Hepatocyte (in vitro differentiated cells): Measurements from ENCODE around the gene TBC1D20. TPM values are rescaled to one million over a fixed set of nuclear protein-coding genes. Genes with fewer than 3 reads are reported as not detected.

Experiments used
- DNase-seq: peaks from one replicate; pipeline ENCODE4 v3.0.0-alpha.2; 2016; ENCODE audit warnings: low spot score
- H2AFZ ChIP-seq: fragments of 200-600 bp; sonication (generic); 2 replicates; pipeline ENCODE4 v1.6.0; 2016; ENCODE audit warnings: antibody characterized with exemption, mild to moderate bottlenecking
- H3K27ac ChIP-seq: fragments of 200-600 bp; sonication (generic); 2 replicates; pipeline ENCODE4 v1.5.1; 2016; ENCODE audit warnings: mild to moderate bottlenecking
- H3K27me3 ChIP-seq: fragments of 200-600 bp; sonication (generic); 2 replicates; pipeline ENCODE4 v1.6.1; 2016
- H3K36me3 ChIP-seq: fragments of 200-600 bp; sonication (generic); replicated peaks from 2 replicates; pipeline ENCODE4 v1.5.1; 2016; ENCODE audit warnings: low read depth; ENCODE audit not compliant: insufficient read depth
- H3K4me1 ChIP-seq: fragments of 200-600 bp; sonication (generic); 2 replicates; pipeline ENCODE4 v1.5.1; 2016; ENCODE audit warnings: mild to moderate bottlenecking, moderate library complexity; ENCODE audit not compliant: insufficient read depth
- H3K4me2 ChIP-seq: fragments of 200-600 bp; sonication (generic); 2 replicates; pipeline ENCODE4 v1.6.0; 2016
- H3K4me3 ChIP-seq: fragments of 200-600 bp; sonication (generic); 2 replicates; pipeline ENCODE4 v1.5.1; 2016; ENCODE audit warnings: mild to moderate bottlenecking
- H3K79me2 ChIP-seq: fragments of 200-600 bp; sonication (generic); 2 replicates; pipeline ENCODE4 v1.6.0; 2017; ENCODE audit warnings: mild to moderate bottlenecking
- H3K9me2 ChIP-seq: fragments of 200-600 bp; sonication (generic); replicated peaks from 2 replicates; pipeline ENCODE4 v1.6.0; 2017; ENCODE audit warnings: mild to moderate bottlenecking; ENCODE audit not compliant: insufficient read depth
- H3K9me3 ChIP-seq: fragments of 200-600 bp; sonication (generic); 2 replicates; pipeline ENCODE4 v1.5.1; 2016; ENCODE audit warnings: low read depth, mild to moderate bottlenecking
- H4K20me1 ChIP-seq: fragments of 200-600 bp; sonication (generic); 2 replicates; pipeline ENCODE4 v1.6.0; 2016; ENCODE audit warnings: mild to moderate bottlenecking; ENCODE audit not compliant: insufficient read depth, poor library complexity, severe bottlenecking
- EZH2 ChIP-seq: fragments of 200-600 bp; sonication (generic); IDR thresholded peaks from 2 replicates; pipeline ENCODE4 v1.6.1; 2016; ENCODE audit warnings: antibody characterized with exemption, mild to moderate bottlenecking, borderline replicate concordance
- EZH2phosphoT487 ChIP-seq: fragments of 200-600 bp; sonication (generic); IDR thresholded peaks from one replicate; pipeline ENCODE4 v1.6.1; 2018; ENCODE audit warnings: antibody characterized with exemption, mild to moderate bottlenecking, low read depth, moderate library complexity; ENCODE audit not compliant: unreplicated experiment, severe bottlenecking
- WGBS: methylation state at CpG from one replicate; pipeline ENCODE4 v1.1.6; 2016; ENCODE audit warnings: low lambda C conversion rate; ENCODE audit errors: missing lambda C conversion rate; 5-methylcytosine and 5-hydroxymethylcytosine counted together
- polyA plus RNA-seq: library from polyadenylated mRNA; unstranded; fragments of >200 nt; fragmentation: Nextera tagmentation; extraction: Ambion mirVana; gene quantifications from 2 replicates; pipeline ENCODE4 v1.2.1, GENCODE V29; 2016
- total RNA-seq: library from RNA; depleted of rRNA; stranded (reverse); fragments of >200 nt; gene quantifications from 2 replicates; pipeline ENCODE4 v1.2.3, GENCODE V29; 2014
- TF ChIP-seq, protein P1 (sequence below): fragments of 200-600 bp; sonication (generic); IDR thresholded peaks from 2 replicates; pipeline ENCODE4 v1.5.1; 2016; ENCODE audit warnings: antibody characterized with exemption, mild to moderate bottlenecking; ENCODE audit not compliant: poor library complexity

Gene TBC1D20
- total and polyA plus RNA-seq, 2 experiments from 2014 or later: 32.8 to 35.8 TPM

DNA sequence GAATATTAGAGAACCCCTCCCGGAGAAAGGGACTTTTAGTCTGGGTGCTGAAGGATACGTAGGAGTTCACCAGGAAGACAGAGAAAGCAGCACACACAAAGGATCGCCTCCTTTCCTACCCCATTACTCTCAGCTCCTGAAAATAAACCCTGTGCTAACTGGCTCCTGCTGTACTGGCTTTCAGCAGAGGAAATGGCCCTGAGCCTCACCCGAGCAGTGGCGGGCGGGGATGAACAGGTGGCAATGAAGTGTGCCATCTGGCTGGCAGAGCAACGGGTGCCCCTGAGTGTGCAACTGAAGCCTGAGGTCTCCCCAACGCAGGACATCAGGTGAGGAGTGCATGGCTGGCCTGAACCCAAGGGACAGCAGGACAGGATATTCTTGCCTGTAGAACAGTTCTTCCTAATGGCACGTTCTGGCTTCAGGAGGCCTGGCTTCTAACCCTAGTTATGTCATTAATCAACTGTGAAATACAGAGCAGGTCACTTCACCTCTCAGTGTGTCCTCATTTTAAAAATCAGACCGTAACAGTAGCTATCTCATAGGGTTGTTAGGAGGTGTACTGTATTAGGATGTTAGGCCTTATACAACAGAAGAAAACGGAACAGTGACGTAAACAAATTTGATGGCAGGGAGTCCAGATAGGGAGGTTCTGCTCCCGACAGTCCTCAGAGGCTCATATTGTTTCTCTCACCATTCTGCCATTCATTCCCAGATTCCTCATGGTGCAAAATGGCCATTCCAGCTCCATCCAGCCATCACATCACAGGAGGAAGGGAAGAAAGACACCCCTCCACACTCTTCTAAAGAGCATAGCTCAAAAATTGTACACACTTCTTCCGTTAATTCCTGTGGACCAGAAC lies 52.4 kb downstream of the TBC1D20 start:
- Histone ChIP-seq H3K4me2 (peak overlapping the region; percentile 97), H3K79me2 (peaks cover 63% of the 10 kb centered on the region), H3K9me2 (no peaks in the 10 kb centered on the region), H3K27me3 (no peaks in the 10 kb centered on the region), H3K27ac (peak overlapping the region; percentile 99), H2AFZ (no peak overlapping the region), H4K20me1 (peaks cover 5% of the 10 kb centered on the region), H3K9me3 (no peaks in the 10 kb centered on the region), H3K36me3 (peaks cover 3% of the 10 kb centered on the region), H3K4me1 (peaks cover 16% of the 10 kb centered on the region), H3K4me3 (no peak overlapping the region)
- 87% methylated on average over 14 of the region's 14 CpGs for WGBS
- TF ChIP-seq EZH2phosphoT487: no peak
- no peak for TF ChIP-seq EZH2
- TF ChIP-seq, protein P1, sequence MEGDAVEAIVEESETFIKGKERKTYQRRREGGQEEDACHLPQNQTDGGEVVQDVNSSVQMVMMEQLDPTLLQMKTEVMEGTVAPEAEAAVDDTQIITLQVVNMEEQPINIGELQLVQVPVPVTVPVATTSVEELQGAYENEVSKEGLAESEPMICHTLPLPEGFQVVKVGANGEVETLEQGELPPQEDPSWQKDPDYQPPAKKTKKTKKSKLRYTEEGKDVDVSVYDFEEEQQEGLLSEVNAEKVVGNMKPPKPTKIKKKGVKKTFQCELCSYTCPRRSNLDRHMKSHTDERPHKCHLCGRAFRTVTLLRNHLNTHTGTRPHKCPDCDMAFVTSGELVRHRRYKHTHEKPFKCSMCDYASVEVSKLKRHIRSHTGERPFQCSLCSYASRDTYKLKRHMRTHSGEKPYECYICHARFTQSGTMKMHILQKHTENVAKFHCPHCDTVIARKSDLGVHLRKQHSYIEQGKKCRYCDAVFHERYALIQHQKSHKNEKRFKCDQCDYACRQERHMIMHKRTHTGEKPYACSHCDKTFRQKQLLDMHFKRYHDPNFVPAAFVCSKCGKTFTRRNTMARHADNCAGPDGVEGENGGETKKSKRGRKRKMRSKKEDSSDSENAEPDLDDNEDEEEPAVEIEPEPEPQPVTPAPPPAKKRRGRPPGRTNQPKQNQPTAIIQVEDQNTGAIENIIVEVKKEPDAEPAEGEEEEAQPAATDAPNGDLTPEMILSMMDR: no peak
- no peak for DNase-seq

DNA sequence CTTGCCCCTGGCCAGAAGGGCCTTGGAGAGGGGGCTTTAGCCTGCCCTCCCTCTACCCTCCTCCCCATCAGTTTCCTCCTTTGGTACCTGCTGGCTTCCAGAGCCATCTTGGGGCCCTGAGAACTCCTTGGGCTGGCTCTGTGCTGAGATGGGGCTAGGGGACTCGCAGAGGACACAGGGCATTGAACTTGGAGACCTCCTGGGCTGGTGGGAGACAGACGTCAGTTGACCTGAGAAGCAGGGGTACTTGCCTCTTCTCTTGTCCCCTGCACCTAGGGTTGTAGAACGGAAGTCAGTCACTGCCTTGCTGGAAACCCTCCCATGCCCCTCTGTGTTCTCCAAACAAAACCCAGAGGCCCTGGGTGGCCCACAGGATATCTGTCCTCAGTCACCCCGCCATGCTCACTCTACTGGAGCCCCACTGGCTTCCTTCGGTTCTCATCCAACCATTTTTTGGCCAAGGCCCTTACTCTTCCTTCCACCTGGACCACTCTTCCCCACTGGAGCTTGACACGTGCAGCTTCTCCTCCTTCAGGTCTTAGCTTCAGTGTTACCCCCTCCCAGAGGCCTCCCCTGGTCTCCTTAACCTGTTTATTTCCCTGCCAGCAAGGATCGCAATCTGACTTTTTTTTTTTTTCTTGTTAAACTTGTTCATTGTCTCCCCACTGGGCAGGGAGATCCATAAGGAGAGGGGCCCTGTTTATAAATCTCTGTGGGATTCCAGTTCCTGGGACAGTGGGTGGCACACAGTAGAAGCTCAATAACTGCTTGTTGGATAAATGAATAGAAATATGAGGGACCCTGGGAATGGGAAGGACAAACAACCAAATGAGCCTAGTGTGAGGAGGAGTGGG lies 53.3 kb downstream of the TBC1D20 start:
- WGBS: 21% methylated on average over 7 of the region's 7 CpGs

DNA sequence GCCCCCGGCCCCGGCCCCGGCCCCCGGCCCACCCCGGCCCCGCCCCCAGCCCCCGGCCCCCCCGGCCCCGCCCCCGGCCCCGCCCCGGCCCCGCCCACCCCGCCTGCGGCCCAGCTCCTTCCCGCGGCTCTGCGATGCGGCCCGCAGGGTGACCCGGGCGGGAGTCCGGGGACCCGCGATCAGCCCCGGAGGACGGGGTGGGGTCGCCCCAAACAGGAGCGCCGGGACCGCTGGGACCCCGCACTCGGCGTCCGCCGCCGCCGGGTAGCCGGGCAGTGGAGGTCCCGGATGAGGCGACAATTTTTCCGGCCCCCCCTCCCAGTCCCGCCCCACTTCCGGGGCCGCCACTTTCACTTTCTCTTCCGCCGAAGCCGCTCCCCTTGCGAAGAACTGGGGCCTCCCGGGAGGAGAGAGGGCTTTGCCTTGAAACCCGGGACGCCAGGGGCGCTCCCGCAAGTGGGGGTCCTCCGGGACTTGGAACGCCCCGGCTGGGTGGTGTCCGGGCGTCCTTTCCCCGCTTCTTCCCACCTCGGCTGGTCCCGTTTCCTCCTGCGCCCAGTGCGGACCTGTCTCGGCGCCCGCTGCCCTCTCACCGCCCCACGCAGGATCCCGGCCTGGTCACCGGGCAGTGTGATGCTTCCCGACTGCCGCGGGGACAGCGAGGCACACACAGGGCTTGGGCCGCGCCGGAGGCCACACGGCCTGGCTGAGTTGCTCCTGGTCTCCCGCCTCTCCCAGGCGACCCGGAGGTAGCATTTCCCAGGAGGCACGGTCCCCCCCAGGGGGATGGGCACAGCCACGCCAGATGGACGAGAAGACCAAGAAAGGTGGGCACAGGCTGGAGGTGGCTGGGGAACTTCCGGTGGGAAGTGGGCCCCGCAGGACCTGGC lies 54.1 kb downstream of the TBC1D20 start, which contains the start of gene RBCK1:
Gene RBCK1 (plus strand): TSS at position 347 of the 890 bp plus-strand sequence. CDS start 459 bp downstream, at position 806.
- Histone ChIP-seq H3K79me2 (peaks cover 48% of the 10 kb centered on the region), H3K36me3 (peaks cover 3% of the 10 kb centered on the region), H3K4me1 (peaks cover 16% of the 10 kb centered on the region), H3K4me2 (peak within 1 kb of the TSS; percentile 97), H3K27ac (peak within 1 kb of the TSS; percentile 99), H3K4me3 (peak within 1 kb of the TSS; percentile 86), H2AFZ (peak within 1 kb of the TSS; percentile 76), H4K20me1 (peaks cover 5% of the 10 kb centered on the region), H3K9me3 (no peaks in the 10 kb centered on the region), H3K27me3 (no peaks in the 10 kb centered on the region), H3K9me2 (no peaks in the 10 kb centered on the region)
- TF ChIP-seq, protein P1: no peak
- no peak for TF ChIP-seq EZH2
- TF ChIP-seq EZH2phosphoT487: no peak
- WGBS: under 1% methylated on average over 39 of the region's 87 CpGs
- DNase-seq: peak; percentile 92

More for the DNA sequence above, 53.3 kb downstream of the TBC1D20 start:
- TF ChIP-seq EZH2phosphoT487 (no peak), EZH2 (no peak)
- TF ChIP-seq, protein P1: no peak
- Histone ChIP-seq H3K9me3 (no peaks in the 10 kb centered on the region), H2AFZ (peak overlapping the region; percentile 64), H3K9me2 (no peaks in the 10 kb centered on the region), H4K20me1 (peaks cover 5% of the 10 kb centered on the region), H3K36me3 (peaks cover 3% of the 10 kb centered on the region), H3K79me2 (peaks cover 57% of the 10 kb centered on the region), H3K4me2 (peak overlapping the region; percentile 97), H3K4me1 (peaks cover 16% of the 10 kb centered on the region), H3K27ac (peak overlapping the region; percentile 99), H3K4me3 (peak overlapping the region; percentile 86), H3K27me3 (no peaks in the 10 kb centered on the region)
- no peak for DNase-seq
